ENCODE data around the gene CCDC175.

Gene CCDC175

GRCh38 chr14:59481871-59482540 is 94.6 kb downstream of the CCDC175 start:
- no peak for DNase-seq

DNA sequence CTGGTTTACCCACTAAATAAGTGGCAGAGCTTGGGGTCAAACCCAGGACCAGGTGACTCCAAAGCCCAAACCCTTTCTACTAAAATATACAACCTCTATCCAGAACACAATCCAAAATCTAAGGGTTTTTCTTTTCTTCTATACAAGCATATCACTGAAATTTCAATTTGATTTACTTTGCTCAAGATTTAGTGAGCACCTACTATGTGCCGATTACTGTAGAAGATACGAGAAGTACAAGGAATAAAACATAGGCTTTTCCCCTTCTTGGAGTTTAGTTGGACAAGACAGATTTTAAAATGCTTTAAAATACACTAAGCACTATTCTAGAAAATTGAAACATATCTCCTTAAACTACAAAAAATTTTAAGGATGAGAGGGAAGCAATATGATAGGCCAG is 95.2 kb downstream of the CCDC175 start:
- DNase-seq: no peak

GRCh38 chr14:59480166-59480565 is 96.4 kb downstream of the CCDC175 start:
- no peak for DNase-seq

DNA sequence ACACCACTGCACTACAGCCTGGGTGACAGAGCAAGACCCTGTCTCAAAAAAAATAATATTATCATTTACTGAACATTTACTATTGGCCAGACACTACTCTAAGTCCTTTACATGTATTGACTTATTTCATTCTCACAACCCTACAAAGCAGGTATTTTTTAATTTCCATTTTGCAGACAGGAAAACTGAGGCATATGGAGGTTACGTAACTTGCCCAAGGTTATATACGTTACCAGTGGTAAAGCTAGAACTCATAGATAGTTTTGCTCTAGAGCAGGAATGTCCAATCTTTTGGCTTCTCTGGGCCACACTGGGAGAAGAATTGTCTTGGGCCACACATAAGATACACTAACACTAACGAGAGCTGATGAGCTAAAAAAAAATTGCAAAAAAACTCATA is 98.1 kb downstream of the CCDC175 start:
- no peak for DNase-seq

- DNase-seq: no peak
Observed at GRCh38 chr14:59475709-59476108, 100.9 kb downstream of the CCDC175 start.

GRCh38 chr14:59474172-59474571 is 102.4 kb downstream of the CCDC175 start:
- DNase-seq: no peak

DNA sequence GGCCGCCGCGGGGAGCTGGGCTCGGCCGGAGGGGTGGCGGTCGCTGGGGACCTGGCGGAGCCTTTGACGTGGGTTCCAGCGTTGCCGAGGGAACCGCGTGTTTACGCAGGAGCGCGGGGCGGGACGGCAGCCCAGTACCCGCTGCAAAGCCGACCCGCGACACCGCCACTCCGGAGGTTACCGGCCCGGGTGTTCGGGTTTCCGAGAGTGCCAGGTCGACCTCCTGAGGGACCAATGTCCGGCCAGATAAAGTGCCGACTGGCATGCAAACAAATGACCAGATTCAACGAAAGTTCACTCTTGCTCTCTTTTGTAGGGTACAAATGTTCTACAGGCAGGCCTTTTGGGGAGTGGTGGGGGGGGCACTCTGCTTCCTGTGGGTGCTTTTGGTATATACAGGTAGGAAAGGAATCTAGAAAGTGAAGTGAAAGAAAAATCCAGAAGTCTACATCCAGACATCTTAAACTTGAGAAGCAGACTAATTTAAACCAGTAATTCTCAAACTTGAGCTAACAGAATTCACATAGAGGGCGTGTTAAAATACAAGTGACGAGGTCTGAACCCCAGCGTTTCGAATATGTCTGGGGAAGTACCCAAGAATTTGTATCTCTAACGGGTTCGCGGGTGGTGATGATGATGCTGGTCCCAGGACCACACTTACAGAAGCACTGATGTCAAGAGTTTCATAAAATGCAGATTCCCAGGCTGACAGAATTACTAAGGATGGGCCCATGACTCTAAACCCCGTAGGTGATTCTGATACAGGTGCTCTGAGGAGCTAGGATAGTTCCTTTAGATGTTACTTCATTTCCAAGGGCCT is 111.1 kb downstream of the CCDC175 start, which contains the start of gene GPR135:
Gene GPR135, minus strand, starts transcription at position 65 of the 820 bp plus-strand sequence. CDS start 154 bp downstream, outside the sequence.
- peak; percentile 29 to 55 for DNase-seq

GRCh38 chr14:59464486-59465315 is 111.9 kb downstream of the CCDC175 start:
- DNase-seq: peak; percentile 34 to 55

DNA sequence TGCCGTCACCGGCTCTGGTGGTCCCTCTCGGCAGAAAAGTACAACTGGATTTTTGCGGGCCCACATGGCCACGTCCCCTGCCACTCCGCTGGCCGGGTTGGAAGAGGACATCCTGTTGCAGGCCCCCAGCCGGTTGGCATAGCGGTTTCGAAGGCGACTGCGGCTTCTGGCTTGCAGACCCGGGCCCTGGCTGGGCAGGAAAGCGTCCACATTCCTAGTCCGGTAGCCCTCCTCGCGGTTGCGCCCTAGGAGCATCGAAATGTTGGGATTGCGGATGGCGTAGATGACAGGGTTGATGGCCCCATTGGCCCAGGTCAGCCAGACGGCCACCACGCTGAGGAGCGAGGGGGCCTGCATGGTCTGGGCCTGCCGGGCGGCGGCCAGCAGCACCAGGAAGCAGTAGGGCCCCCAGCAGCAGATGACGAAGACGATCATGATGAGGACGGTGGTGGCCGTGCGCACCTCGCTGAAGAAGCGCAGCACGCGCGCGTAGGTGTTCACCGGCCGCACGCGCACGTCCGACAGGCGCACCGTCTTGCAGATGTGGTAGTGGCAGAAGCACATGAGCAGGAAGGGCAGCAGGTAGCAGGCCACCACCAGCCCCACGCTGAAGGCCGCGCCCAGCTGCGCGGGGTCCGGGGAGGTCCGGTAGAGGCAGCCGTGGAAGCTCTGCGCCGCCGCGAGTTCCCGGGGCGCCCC is 112.7 kb downstream of the CCDC175 start:
- peak in 1 of 2 experiments; percentile 34 for DNase-seq

GRCh38 chr14:59461891-59462290 is 114.7 kb downstream of the CCDC175 start:
- DNase-seq: no peak

- DNase-seq: no peak
Observed at GRCh38 chr14:59460378-59460777, 116.2 kb downstream of the CCDC175 start.

DNA sequence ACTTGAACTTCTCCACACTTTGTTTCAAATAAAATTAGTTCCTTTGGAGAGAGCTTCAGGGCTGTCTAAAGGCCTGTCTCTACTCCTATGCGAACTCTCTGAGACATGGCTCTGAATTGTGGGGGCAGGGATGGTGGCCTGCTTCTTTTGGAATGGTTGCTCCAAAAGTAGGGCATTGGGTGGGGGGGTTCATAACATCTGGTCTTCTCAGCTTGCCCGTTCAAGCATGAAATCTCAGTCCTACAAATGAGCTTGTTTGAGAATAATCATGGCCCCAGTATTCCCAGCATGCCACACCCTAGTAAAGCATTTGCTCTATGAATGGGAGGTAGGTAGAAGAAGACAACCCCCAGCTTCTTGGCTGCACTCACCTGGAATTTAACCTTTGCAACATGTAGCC is 118.1 kb downstream of the CCDC175 start:
- DNase-seq: no peak

GRCh38 chr14:59455411-59455810 is 121.2 kb downstream of the CCDC175 start:
- no peak for DNase-seq
